Upper lobe of right lung (tissue), 1 donor: ENCODE data around the gene CDH22. TPM values are rescaled to one million over a fixed set of nuclear protein-coding genes. Genes with fewer than 3 reads are reported as not detected.

ENCODE experiments used
- ATAC-seq: fragments of 200-7000 bp; cut with Tn5 transposase; one replicate; pipeline ENCODE4 v1.9.1; 2020; ENCODE audit warnings: mild to moderate bottlenecking, moderate library complexity
- DNase-seq: peaks from one replicate; pipeline ENCODE4 v3.0.0-alpha.2; 2020
- H3K27ac ChIP-seq: fragments of 200-600 bp; one replicate; pipeline ENCODE4 v1.8.0; 2022
- H3K27me3 ChIP-seq: fragments of 200-600 bp; one replicate; pipeline ENCODE4 v1.8.0; 2022; ENCODE audit warnings: mild to moderate bottlenecking
- H3K36me3 ChIP-seq: fragments of 200-600 bp; one replicate; pipeline ENCODE4 v1.8.0; 2022
- H3K4me1 ChIP-seq: fragments of 200-600 bp; one replicate; pipeline ENCODE4 v1.8.0; 2022
- H3K4me3 ChIP-seq: fragments of 200-600 bp; one replicate; pipeline ENCODE4 v1.8.0; 2022; ENCODE audit warnings: mild to moderate bottlenecking
- H3K9me3 ChIP-seq: fragments of 200-600 bp; one replicate; pipeline ENCODE4 v1.8.0; 2022
- CTCF ChIP-seq: fragments of 200-600 bp; IDR thresholded peaks from one replicate; pipeline ENCODE4 v1.8.0; 2022; ENCODE audit warnings: antibody characterized with exemption
- intact Hi-C: fragments of 100-400 bp; cut with DNase I; formaldehyde crosslinking; loops from one replicate; pipeline ENCODE4 v1.11.0; 2022
- total RNA-seq: library from RNA; stranded (reverse); fragmentation: NEBNext Ultra II Directional; extraction: Animal tissue kit (Norgen Biotek cat#: 25700); gene quantifications from one replicate; pipeline ENCODE4 v1.2.1, GENCODE V29; 2021
- donor health status: DM: no; HTN: yes; CAD: no; lungs with severe emphysema.

CDH22 gene
- total RNA-seq, 1 donor from 2014 or later, result 0.46 TPM

GRCh38 chr20:46341074-46342009 lies 33.0 kb upstream of the CDH22 start:
- ATAC-seq, result no peak
- Histone ChIP-seq H3K9me3 (no peaks in the 10 kb centered on the region), H3K4me1 (peaks cover 5% of the 10 kb centered on the region), H3K36me3 (no peaks in the 10 kb centered on the region), H3K27me3 (peaks cover 63% of the 10 kb centered on the region), H3K4me3 (no peak overlapping the region), H3K27ac (no peak overlapping the region)
- no peak for DNase-seq
- intact Hi-C loops, result no loop called here
- no peak for TF ChIP-seq CTCF

GRCh38 chr20:46339037-46339436 lies 30.7 kb upstream of the CDH22 start:
- Histone ChIP-seq H3K27ac (no peak overlapping the region), H3K4me1 (peaks cover 5% of the 10 kb centered on the region), H3K9me3 (no peaks in the 10 kb centered on the region), H3K36me3 (no peaks in the 10 kb centered on the region), H3K4me3 (no peak overlapping the region), H3K27me3 (peaks cover 76% of the 10 kb centered on the region)
- TF ChIP-seq CTCF, result no peak
- DNase-seq (no peak), ATAC-seq (no peak)
- intact Hi-C loops, result no loop called here

GRCh38 chr20:46336735-46337134 lies 28.4 kb upstream of the CDH22 start:
- H3K4me3 ChIP-seq, result no peak overlapping the region
- intact Hi-C loops, result no loop called here
- H3K27me3 ChIP-seq, result peaks cover 77% of the 10 kb centered on the region
- DNase-seq, result no peak
- no peaks in the 10 kb centered on the region for H3K4me1 ChIP-seq
- no peaks in the 10 kb centered on the region for H3K36me3 ChIP-seq
- ATAC-seq, result no peak
- no peaks in the 10 kb centered on the region for H3K9me3 ChIP-seq
- H3K27ac ChIP-seq, result no peak overlapping the region
- no peak for TF ChIP-seq CTCF

GRCh38 chr20:46334303-46334904 lies 26.1 kb upstream of the CDH22 start:
- H3K27me3 ChIP-seq, result peaks cover 77% of the 10 kb centered on the region
- no peak for TF ChIP-seq CTCF
- no peaks in the 10 kb centered on the region for H3K4me1 ChIP-seq
- DNase-seq, result no peak
- H3K36me3 ChIP-seq, result no peaks in the 10 kb centered on the region
- intact Hi-C loops, result no loop called here
- no peak overlapping the region for H3K4me3 ChIP-seq
- H3K9me3 ChIP-seq, result no peaks in the 10 kb centered on the region
- no peak for ATAC-seq
- H3K27ac ChIP-seq, result no peak overlapping the region

GRCh38 chr20:46333161-46333991 lies 25.1 kb upstream of the CDH22 start:
- Histone ChIP-seq H3K4me1 (no peaks in the 10 kb centered on the region), H3K36me3 (no peaks in the 10 kb centered on the region), H3K27ac (no peak overlapping the region), H3K4me3 (no peak overlapping the region), H3K27me3 (peaks cover 74% of the 10 kb centered on the region), H3K9me3 (no peaks in the 10 kb centered on the region)
- DNase-seq (no peak), ATAC-seq (no peak)
- TF ChIP-seq CTCF, result no peak
- intact Hi-C loops, result no loop called here
